Endodermal cell (in vitro differentiated cells): ENCODE results near the gene TTC38. TPM values are rescaled to one million over a fixed set of nuclear protein-coding genes. Genes with fewer than 3 reads are reported as not detected.

Experiments
- DNase-seq: peaks from one replicate; pipeline ENCODE4 v3.0.0-alpha.2; 2017
- H3K27ac ChIP-seq: 2 replicates; pipeline ENCODE4 v1.5.1; 2013; ENCODE audit warnings: mild to moderate bottlenecking, low read depth, low read length, moderate library complexity
- H3K27me3 ChIP-seq: 2 replicates; pipeline ENCODE4 v1.6.1; 2013; ENCODE audit warnings: mild to moderate bottlenecking, low read length, moderate library complexity; ENCODE audit not compliant: insufficient read depth, control insufficient read depth, poor library complexity, severe bottlenecking
- H3K36me3 ChIP-seq: 2 replicates; pipeline ENCODE4 v1.7.0; 2013; ENCODE audit warnings: mild to moderate bottlenecking, low read length, moderate library complexity; ENCODE audit not compliant: control insufficient read depth, insufficient read depth
- H3K4me1 ChIP-seq: one replicate; pipeline ENCODE4 v1.7.0; 2013; ENCODE audit warnings: low read length; ENCODE audit not compliant: control insufficient read depth, insufficient read depth
- H3K4me3 ChIP-seq: 2 replicates; pipeline ENCODE4 v1.5.1; 2013; ENCODE audit warnings: mild to moderate bottlenecking, low read length, moderate library complexity
- H3K9ac ChIP-seq: 2 replicates; pipeline ENCODE4 v1.6.1; 2013; ENCODE audit warnings: mild to moderate bottlenecking, low read length, moderate library complexity; ENCODE audit not compliant: poor library complexity, severe bottlenecking; ENCODE audit errors: extremely low read depth
- H3K9me3 ChIP-seq: 2 replicates; pipeline ENCODE4 v1.6.1; 2013; ENCODE audit warnings: mild to moderate bottlenecking, low read length, moderate library complexity; ENCODE audit not compliant: control insufficient read depth
- H3K27ac Mint-ChIP-seq: 2 replicates; pipeline ENCODE4 v1.8.0; 2020; ENCODE audit warnings: mixed read lengths
- H3K27me3 Mint-ChIP-seq: 2 replicates; pipeline ENCODE4 v1.8.0; 2021; ENCODE audit warnings: mild to moderate bottlenecking, mixed read lengths; ENCODE audit not compliant: insufficient read depth
- H3K36me3 Mint-ChIP-seq: 2 replicates; pipeline ENCODE4 v1.8.0; 2020; ENCODE audit warnings: low read depth, mixed read lengths
- H3K4me1 Mint-ChIP-seq: 2 replicates; pipeline ENCODE4 v1.8.0; 2020; ENCODE audit warnings: mixed read lengths
- H3K4me3 Mint-ChIP-seq: 2 replicates; pipeline ENCODE4 v1.8.0; 2020; ENCODE audit warnings: mild to moderate bottlenecking, moderate library complexity, mixed read lengths
- H3K9me3 Mint-ChIP-seq: 2 replicates; pipeline ENCODE4 v1.8.0; 2020; ENCODE audit warnings: mild to moderate bottlenecking, mixed read lengths
- CTCF ChIP-seq: fragments of 200-600 bp; sonication (generic); conservative IDR thresholded peaks from 2 replicates; pipeline ENCODE4 v1.5.0; 2021; ENCODE audit warnings: antibody characterized with exemption, mild to moderate bottlenecking
- WGBS, 2 experiments: methylation state at CpG; one replicate each; pipeline versions ENCODE4 v1.1.5 to v1.1.7; 2013; ENCODE audit warnings: missing lambda C conversion rate in 2 of 2, mixed read lengths in 1 of 2; ENCODE audit not compliant: insufficient coverage in 1 of 2, insufficient read length in 1 of 2; 5-methylcytosine and 5-hydroxymethylcytosine counted together
- total RNA-seq, 2 donors: library from RNA; stranded (reverse); fragmentation: NEBNext Ultra II Directional in 1 of 2; extraction: Animal tissue kit (Norgen Biotek cat#: 25700) in 1 of 2; gene quantifications; 2 replicates in 1 of 2; 3 replicates in 1 of 2; pipeline ENCODE4 v1.2.1, GENCODE V29; 2021

The TTC38 gene
- total RNA-seq, 2 donors from 2014 or later = 35.9 to 47.1 TPM

DNA sequence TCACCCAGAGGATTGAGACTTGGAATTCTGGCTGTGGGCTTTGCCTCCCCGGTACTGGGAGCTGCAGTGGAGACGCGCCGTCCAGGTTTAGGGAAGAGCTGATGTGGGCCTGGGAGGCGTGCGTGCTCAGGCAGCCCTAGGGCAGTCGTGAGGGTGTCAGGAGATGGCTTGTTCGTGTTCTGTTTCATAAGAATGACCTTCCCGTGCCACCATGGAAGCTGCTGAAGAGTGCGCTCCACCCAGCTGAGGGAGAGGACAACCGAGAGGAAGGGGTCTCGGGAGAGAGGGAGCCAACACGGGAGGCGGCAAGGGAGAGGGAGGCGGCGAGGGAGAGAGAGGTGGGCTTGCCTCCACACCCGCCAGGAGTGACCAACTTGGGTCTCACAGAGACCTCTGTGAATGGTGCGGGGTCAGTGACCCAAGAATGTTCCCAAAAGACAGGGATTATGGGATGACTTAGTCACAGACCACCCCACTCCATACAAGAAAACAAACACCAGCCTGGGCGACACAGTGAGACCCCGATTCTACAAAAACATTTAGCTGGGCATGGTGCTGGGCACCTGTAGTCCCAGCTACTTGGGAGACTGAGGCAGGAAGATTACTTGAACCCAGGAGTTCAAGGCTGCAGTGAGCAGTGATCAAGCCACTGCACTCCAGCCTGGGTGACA lies 53.0 kb downstream of the TTC38 start:
- no peak for DNase-seq
- Mint-ChIP-seq H3K9me3 (no peaks in the 10 kb centered on the region), H3K4me1 (no peaks in the 10 kb centered on the region), H3K27me3 (no peaks in the 10 kb centered on the region), H3K4me3 (no peak overlapping the region), H3K36me3 (peaks cover 85% of the 10 kb centered on the region), H3K27ac (peak overlapping the region; percentile 80)
- H3K9ac ChIP-seq = no peak overlapping the region
- TF ChIP-seq CTCF = no peak
- no peaks in the 10 kb centered on the region for H3K27me3 ChIP-seq
- WGBS, 2 experiments = 94 to 98% methylated on average over 11 to 20 of the region's 20 CpGs
- H3K9me3 ChIP-seq = no peaks in the 10 kb centered on the region
- H3K36me3 ChIP-seq = peaks cover 77% of the 10 kb centered on the region
- H3K27ac ChIP-seq = no peak overlapping the region
- H3K4me3 ChIP-seq = no peak overlapping the region
- H3K4me1 ChIP-seq = no peaks in the 10 kb centered on the region

GRCh38 chr22:46322711-46323110 lies 54.9 kb downstream of the TTC38 start:
- peaks cover 70% of the 10 kb centered on the region for H3K36me3 ChIP-seq
- H3K4me1 Mint-ChIP-seq = no peaks in the 10 kb centered on the region
- WGBS, 2 experiments = 94 to 97% methylated on average over 15 of the region's 15 CpGs
- H3K4me3 ChIP-seq = no peak overlapping the region
- DNase-seq = no peak
- no peak overlapping the region for H3K4me3 Mint-ChIP-seq
- peak overlapping the region; percentile 44 for H3K27ac Mint-ChIP-seq
- H3K4me1 ChIP-seq = no peaks in the 10 kb centered on the region
- H3K9ac ChIP-seq = no peak overlapping the region
- H3K27me3 ChIP-seq = no peaks in the 10 kb centered on the region
- H3K27me3 Mint-ChIP-seq = no peaks in the 10 kb centered on the region
- H3K27ac ChIP-seq = no peak overlapping the region
- TF ChIP-seq CTCF = no peak
- no peaks in the 10 kb centered on the region for H3K9me3 Mint-ChIP-seq
- H3K9me3 ChIP-seq = no peaks in the 10 kb centered on the region
- H3K36me3 Mint-ChIP-seq = peaks cover 78% of the 10 kb centered on the region

GRCh38 chr22:46323162-46323561 lies 55.4 kb downstream of the TTC38 start:
- Mint-ChIP-seq H3K4me3 (no peak overlapping the region), H3K9me3 (no peaks in the 10 kb centered on the region), H3K36me3 (peaks cover 74% of the 10 kb centered on the region), H3K27ac (no peak overlapping the region), H3K27me3 (no peaks in the 10 kb centered on the region), H3K4me1 (no peaks in the 10 kb centered on the region)
- DNase-seq = no peak
- Histone ChIP-seq H3K9me3 (no peaks in the 10 kb centered on the region), H3K27me3 (no peaks in the 10 kb centered on the region), H3K27ac (no peak overlapping the region), H3K4me3 (no peak overlapping the region), H3K36me3 (peaks cover 66% of the 10 kb centered on the region), H3K4me1 (no peaks in the 10 kb centered on the region), H3K9ac (no peak overlapping the region)
- TF ChIP-seq CTCF = no peak
- 96 to 97% methylated on average over 19 of the region's 19 CpGs for WGBS, 2 experiments
